GM18861 (cell line): ENCODE data around the gene SFRP5.

Experiments used
- ATAC-seq: cut with Tn5 transposase; IDR thresholded peaks from one replicate; pipeline ENCODE4 v1.9.1; 2021; ENCODE audit not compliant: unreplicated experiment

The SFRP5 gene

DNA sequence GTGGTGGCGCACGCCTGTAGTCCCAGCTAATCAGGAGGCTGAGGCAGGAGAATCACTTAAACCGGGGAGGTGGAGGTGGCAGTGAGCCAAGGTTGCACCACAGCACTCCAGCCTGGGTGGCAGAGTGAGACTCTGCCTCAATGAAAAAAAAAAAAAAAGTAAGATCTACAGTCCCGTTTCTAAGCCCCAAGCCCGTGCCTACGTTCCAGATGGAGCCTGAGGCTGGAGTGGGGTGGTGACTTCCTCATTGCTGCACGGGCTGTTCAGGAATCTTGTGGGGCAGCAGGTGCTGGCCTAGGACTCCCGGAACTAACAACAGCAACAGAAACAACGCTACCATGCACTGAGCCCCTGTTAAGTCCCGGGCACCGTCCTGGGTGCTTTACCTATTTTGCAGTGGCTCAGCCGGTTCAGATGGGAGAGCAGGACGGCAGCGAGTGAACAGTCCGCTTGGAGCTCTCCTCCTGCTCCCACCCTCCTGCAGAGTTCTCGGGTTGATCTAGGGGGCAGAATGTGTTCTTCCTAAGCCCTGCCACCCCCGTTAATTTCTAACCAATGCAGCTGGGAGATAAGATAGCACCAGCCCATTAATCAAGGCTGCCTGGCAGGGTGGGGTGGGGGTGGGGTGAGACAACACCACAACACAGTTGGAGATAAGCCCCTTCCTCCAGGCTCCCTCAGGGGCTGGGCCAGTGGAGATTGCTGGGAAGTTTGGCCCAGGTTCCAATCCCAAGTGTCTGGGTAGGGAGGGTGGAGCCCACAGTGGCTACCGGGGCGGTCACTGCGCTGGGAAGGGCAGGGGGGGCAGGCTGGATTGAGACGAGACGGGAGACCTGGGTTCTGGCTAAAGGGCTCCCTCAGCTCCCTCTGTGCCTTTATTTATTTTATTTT lies 17.0 kb upstream of the SFRP5 start:
- no peak for ATAC-seq

DNA sequence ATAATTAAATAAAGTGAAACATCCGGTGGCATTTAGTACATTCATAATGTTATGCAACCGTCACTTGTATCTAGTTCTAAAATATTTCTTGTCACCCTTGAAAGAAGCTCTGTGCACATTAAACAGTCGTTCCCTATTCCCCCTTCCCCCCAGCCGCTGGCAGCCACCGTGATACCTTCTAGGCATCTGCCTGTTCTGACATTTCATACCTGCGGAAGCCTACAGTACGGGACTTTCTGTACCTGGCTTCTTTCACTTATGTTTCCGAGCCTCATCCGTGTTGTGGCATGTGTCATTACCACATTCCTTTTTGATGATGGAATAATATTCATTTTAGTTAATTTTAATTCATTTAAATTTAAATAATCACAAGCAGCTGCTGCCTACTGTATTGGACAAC lies 13.9 kb upstream of the SFRP5 start:
- no peak for ATAC-seq

DNA sequence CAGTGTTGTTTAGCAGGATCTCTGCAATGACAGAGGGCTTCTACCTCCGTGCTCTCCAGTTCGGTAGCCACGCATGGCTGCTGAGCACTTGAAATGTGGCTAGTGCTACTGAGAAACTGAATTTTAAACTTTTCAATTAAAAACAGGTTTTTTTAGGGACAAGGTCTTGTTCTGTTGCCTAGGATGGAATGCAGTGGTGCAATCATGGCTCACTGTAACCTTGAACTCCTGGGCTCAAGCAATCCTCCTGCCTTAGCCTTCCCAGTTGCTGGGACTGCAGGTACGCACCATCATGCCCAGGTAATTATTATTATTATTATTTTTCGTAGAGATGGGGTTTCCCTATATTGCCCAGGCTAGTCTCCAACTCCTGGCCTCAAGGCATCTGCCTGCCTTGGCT lies 13.4 kb upstream of the SFRP5 start:
- ATAC-seq: no peak

DNA sequence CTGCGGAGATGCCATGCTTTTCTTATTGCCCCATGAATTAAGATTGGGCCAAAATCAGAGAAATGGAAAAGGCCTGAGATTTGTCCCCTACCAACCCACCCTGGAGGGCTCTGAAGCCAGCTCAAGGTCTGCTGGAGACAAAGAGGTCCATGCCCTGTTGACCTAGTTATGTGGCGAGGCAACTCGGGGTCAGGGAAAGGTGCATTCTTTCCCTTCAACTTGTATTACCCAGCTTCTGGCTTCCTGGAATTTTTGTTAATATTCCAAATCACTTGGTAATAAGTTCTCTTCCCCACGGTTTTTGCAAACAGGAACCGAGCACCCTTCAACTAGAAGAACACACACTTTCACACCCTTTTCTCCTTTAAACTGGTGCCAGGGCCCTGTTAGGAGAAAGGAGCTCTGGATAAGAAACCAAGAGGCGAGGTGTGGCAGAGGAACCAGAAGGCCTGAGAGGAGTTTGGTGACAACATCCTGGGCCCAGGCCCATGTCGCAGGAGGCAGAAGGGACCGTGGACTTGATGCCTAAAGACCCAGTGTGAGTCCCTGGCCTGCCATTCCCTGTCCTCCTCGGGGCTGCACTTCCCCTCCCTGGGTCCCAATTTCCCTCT lies 12.5 kb upstream of the SFRP5 start:
- no peak for ATAC-seq

DNA sequence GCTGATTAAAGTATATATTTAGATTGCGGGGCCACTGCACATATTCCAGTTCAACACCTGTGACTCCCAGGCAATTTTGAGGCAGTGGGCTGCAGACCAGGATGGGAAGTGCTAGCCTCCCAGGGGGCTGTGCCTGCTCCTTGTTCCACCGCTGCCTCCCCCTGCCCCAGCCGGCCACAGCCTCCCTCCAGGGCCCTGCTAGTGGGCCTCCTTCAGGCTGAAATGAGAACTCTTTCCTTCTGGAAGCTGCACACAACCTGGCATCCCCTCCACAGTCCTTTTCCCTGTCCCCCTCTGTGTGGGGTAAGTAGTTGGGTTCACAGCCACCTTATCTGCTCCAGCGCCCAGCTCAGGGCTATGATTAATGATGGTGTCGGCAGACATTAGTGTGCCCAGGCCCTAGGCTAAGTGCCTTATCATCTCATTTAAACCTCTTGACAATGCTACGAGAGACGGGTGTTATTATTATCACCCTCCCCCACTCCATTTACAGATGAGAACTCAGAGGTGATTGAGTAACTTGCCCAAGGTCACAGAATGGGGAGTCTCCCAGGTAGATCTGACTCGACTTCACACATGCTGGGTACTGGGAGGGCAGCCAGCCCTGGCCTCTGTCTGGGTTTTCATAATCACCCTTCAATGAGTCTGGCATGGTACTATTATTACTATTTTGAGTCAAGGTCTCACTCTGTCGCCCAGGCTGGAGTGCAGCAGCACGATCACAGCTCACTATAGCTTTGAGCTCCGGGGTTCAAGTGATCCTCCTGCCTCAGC lies 10.8 kb upstream of the SFRP5 start:
- ATAC-seq: no peak

DNA sequence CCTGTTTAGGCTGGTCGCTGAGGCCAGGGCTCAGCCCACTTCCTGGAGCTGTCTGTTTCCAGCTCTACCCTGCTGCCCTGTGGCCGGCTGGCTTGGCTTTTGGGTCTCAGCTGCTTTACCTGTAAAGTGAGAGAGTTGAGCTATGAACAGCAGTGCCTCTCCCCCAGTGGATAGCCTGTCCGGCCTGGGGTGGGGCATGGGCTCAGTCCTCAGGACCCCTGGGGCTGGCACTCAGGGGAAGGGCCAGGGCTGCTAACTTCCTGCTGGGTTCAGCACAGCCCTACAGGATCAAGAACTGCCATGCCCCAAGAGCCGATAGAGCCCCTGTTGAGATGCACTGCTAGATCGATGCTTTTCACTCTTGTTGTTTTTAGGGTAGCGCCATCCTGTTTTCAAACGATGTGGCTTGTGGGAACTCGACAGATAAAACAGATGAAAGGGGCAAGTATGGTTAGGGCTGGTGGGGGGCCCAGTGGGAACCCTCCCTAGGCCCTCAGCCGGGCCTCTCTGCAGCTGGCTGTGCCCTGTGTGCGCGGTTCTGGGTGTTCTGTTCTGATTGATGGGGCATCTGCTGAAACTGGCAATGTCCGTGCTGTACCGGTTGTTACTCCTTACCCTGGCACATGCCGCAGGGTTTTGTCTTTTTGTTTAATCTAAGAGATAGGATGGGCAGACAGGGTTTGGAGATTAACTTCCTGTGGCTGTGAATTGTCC lies 10.0 kb upstream of the SFRP5 start:
- ATAC-seq: no peak

DNA sequence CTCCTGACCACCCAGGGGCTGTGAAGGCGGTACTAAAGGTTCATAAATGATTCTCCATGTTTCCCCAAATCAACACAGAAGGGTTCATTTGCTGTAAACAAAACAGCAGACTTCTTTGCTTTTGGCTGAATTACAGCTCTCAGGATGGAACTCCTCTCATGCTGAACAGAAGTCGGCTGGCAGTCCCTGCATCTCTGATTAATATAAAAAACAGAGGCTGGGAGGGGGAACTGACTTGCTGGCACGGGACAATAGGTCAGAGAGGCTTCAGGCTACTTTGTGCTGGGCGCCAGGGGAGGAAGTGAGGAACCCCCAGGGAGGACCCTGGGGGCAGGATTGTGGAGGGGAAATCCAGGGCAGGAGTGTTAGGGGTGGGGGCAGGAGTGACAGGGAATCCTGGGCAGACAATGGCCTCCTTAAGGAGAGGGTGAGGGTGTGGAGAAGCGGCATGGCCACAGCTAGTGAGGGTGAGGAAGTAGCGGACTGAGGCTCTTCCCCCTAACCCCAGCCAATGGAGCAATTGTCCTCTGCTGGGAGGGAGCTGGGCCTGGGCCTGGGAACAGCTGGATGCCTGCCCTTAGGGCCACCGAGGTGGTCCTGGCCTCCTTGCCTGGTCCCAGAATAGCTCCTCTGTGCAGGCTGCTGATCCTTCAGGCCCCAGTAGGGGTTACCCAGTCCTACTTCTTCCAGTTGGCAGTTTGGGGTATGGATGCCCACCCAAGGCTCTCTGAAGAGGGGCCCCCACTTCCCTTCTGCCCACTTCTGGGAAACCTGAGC lies 9.2 kb upstream of the SFRP5 start:
- no peak for ATAC-seq

DNA sequence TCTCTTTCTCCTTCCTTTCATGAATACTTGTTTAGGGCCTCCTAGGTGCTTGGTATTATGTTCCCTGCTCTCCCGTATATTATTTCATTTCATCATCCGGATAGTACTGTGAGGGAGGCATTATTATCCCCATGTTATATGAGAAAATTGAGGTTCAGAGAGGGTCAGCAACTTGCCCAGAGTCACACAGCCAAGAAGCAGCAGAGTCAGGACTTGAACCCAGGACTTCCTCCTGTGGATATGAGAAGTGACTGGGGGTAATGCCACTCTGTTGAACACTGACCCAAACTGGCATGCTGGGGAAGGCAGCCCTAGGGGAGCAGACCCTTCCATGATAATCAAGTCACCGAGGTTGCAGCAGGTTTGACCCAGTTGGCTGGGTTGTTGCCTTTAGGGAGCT lies 8.2 kb upstream of the SFRP5 start:
- ATAC-seq: no peak

DNA sequence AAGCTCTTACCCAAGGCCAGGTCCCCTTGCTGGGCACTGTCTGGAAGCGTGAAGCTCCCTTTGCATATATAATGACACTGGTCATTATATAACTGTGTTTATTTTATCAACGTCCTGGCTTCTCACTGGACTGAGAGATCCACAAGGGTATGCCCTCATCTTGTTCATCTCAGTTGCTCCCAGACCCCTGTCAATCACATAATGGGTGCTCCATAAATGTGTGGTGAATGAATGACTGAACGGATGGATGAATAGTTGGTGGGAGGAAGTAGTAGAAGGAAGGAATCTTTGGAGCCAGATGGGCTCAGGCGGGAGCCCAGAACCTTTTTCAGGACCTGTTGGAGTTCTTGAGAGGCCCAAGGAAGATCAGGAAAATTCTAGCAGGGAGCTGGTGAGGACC lies 7.7 kb upstream of the SFRP5 start:
- no peak for ATAC-seq

DNA sequence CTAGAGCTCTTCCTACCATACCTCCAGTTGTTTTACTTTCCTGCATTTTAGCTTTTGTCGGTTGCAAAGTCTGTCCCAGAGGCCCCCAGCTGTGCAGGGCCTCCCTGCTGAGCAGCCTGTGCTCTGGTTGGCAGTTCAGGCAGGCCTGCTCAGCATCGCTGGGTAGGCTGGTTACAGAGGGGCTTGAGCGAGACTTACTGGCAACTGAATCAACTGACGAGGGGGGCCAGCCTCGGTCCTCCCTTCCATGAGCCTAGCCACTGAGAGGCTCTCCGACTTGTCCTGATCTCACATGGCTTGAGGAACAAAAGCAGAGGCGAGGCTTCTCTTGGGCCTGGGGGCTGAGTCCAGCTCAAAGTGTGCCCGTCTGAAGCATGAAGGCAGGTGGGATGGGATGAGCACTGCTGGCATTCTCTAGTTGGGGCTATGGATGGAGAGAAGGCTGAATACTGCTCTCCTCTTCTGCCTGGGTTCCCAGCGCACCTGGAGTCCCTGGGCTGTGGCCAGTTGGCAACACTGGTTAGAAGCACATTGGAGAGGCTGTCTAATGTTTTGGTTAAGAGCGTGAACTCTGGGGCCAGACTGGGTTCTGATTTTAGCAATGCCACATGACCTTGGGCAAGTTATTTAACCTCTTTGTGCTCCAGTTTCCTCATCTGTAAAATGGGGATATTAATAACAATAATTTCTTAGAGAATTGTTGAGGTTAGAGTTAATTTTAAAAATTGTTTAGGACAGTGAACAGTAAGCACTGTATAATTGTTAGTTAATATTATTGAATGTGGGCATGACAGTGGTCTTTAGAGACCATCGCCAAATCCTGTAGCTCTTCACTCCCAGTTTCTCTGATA lies 6.9 kb upstream of the SFRP5 start:
- ATAC-seq: no peak

DNA sequence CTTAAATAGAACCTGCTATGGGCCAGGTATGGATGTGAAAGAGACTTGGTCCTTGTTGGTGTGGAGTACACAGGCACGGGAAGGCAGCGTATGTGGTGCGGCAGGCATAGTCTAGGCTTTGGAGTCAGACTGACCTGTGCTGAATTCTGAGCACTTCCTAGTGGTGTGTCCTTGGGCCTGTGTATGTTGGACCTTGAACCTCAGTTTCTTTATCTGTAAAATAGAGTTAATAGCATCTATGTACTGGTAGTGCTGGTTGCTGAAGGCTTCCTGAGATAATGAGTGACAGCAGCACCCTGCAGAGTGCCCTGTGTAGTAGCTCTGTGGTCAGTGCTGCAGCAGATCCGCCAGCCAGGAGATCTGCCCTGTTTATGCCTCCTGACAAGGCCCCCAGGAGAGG lies 5.3 kb upstream of the SFRP5 start:
- ATAC-seq: no peak

DNA sequence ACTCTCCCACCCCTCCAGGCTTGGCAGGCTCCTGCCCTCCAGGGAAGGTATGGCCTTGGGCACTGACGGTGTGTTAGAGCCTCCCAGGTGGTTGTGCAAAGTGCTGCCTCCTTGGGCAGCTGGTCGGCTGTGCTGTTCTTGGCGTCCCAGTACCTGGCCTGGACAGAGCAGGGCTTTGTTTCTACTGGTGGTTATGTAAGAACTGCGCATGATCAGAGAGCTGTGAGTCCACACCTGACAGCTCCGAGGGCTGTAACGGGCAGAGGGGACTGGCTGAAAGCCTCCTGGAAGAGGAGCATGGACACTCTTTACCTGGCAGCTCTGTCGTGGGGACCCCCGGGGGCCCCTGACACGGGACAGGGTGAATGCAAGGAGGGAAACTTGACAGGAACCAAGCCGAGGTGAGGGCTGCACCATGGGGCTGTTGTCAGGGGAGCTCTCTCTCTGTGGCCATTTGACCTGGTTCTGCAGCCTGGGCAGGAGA lies 3.1 kb upstream of the SFRP5 start:
- ATAC-seq: no peak

DNA sequence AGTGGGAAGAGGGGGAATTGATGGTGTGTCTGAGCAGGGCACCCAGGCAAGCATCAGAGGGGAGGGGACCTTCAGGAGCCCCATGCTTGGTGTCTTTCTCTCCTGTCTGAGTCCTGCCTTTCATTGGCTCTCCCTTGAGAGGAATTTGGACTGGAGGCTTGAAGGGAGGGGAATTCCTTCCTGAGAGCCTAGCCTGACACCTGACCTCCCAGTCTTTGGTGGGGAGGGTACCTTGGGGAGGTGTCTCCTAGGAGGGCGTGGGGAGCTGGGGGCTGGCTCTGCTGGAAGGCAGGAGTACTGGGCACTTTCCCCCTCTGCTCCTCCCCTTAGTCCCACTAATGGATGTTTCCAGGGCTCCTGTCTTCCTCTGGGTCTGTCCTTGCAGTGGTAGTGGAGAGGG lies 1.3 kb upstream of the SFRP5 start:
- ATAC-seq: no peak

DNA sequence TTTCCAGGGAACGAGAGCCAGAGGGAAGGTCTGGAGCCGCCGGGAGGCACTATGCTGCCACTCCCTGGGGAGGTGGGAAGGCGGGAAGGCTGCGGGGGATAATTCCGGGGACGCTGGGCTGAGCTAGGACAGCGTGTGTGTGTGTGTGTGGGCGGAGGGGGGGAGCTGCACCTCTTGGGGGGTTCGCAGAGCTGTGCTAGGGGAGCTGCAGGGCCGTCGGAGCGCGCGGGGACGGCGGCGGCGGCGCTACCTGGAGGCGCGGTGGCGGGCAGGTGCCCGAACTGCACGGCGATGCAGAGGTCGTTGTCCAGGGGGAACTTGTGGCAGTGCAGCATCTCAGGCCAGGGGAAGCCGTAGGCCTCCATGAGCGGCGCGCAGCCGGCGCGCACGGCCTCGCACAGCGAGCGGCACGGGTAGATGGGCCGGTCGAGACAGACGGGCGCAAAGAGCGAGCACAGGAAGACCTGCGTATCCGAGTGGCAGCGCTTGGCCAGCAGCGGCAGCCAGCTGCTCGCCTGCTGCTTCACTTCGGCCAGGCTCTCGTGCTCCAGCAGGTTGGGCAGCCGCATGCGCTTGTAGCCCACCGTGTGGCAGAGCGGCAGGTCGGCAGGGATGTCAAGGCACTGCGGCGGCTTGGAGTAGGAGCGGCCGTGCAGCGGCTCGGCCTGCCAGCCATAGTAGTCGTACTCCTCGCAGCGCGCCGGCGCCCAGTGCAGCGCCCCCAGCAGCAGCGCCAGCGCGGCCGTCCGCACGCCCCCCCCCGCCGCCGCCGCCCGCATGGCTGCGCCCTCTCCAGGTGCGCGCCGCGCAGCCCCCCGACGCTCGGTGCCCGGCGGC lies 526 bp downstream of the SFRP5 start:
- ATAC-seq: no peak

DNA sequence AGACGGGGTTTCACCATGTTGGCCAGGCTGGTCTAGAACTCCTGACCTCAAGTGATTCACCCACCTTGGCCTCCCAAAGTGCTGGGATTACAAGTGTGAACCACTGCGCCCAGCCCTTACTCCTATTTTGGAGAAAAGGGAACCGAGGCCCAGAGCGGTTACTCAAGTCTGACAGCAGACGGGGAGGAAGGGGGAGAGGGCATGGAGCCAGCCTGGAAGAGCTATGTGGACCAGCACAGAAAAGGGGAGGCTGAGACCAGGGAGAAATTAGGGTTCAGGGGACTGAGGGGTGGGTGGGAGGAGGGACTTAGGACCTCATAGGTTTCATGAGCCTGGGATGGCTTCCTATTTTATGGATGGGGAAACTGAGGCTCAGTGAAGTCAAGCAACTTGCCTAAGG lies 1.5 kb downstream of the SFRP5 start:
- no peak for ATAC-seq

DNA sequence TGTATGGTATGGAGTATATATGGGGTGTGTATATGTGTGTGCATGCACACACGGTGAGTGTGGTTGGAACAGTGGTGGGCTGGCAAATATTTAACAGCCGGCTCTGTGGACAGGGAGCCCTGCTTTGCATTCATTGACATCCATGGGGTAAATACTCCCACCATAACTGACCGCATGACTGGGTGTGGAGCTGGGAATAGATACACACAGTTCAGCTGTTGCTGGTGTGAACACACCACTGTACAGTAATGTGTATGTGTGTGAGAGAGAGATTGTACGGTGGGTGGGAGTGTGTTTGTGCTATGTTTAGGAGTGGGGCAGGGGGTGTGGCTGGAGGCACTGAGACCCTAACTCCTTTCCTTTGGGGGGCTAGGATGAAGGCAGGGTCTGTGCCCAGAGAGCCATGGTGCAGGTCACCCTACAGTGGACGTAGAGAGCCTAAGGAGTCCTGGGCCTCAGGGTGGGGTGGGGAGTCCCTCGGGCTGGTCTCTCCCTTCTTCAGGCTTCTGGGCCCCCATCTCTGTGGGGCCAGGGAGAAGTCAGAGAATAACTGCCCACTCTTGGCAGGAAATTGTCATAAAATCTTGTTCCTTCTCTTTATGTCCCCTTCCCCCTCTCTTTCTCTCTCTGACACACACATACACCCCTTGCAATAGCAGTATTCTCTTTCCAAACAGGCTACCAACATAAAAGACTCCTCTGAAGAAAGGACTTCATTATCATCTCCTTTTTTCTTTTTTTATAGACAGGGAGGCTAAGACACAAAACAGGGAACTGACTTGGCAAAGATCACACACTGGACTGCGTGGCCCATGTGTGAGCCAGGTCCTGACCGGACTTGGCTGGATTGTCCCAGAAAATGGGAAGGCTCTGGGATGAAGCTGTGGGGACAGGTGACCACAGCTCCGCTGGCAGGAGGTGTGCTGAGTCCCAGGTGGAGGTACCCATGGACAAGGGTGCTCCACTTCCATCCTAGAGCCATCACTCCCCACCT lies 3.2 kb downstream of the SFRP5 start:
- no peak for ATAC-seq
